Measurements from ENCODE around the gene LMNA.

LMNA gene

DNA sequence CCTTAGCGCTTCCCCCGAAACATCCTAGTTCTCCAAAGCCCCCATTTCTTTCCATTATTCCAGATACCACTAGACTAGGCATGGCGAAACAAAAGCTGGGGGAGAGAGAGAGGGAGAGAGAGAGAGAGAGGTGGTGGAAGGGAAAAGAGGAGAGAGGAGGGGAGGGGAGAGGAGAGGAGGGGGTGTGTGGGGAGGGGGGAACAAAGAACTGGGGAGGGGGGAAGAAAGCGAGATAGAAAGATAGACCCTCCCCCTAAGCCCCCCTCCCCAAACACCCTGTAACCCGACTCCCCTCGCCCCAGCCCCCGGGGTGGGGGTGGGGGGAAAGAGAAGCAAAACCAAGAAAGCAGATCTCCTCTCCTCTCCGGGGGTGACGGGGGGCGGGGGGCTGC, 32.6 kb upstream of the LMNA start:
- no peak for DNase-seq (ENCODE audit: low read depth, low spot score)

DNA sequence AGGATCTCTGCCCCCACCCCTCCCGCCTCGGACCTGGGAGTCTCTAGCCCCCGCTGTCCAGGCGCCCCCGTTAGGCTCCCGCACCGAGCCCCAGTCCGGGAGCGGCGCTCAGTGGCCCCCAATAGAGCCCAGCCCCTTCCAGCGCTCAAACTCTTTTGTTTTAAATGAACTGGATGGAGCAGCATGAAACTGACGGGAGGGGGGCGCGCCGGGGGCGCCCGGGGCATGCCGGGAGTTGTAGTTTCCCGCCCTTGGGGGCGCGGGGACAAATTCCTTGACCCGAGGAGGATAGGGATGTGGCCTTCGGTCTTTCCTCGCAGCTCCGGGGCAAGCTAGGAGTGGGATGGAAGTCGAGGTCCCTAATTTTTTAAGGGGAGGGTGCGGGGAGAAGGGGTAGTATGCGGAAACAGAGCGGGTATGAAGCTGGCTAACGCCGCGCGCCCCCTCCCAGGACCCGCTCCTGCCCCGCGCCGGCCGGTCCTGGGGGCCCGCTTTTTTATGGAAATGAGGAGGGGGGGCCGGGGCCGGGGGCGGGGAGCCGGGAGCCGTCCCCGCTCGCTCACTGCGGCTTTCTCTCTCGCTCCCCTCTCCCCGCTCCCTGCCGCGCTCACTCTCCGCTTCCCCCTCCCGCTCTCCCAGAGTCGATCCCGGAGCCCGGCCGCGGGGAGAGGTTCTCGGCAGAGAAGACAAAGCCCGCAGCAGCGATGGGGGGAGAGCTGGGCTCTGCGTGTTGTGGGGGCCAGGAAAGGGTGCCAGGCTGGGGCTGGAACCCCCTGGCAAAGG, 32.0 kb upstream of the LMNA start, which contains the start of gene MEX3A:
Gene MEX3A (minus strand): TSS at position 157 of the 783 bp plus-strand sequence. CDS start 467 bp downstream, outside the sequence.
- no peak for DNase-seq (ENCODE audit: low read depth, low spot score)

DNA sequence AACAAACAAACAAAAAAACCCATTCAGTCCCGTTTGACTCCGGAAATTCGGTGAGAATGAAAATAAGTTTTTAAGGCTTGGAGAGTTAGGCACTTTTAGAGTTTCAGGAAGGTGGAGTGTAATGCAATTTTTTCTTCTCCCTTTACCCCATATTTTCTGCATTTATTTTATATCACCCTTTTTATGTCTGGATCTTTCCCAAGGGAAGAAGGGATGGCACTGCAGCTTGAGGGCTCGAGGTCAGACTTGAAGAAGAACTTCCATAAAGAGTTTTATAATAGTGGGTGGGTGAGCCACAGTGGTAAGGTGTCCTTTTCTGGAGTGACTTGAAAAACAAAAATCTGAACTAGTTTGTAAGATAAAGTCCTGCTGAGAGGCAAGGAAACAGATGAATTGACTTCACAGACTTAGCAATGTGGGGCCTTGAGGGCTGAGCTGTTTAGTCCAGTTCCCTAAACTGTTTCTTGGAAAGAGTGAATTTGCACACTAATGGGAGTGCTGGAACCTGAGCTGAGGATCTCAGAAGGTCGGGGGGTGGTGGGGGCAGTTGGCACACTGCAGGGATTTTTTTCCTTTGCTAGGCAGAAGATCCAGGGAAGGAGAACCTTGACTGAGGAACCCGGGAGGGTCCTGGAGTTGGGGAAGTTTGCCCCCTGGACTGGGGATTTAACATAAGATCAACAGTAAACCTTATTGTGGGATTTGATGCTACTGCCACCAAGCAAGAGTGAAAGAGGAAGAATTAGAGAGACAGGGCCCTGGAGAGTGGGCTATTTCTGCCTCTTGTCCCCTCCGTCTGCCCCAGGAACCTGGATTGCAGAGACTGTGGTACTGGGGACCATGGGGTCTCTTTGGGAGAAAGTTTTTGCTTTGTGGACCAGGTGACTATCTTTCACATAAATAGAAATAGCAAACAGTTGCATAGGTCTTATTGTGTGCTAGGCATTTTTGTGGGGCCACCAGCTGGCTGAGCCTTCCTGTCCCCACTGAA, 30.4 kb upstream of the LMNA start:
- DNase-seq (ENCODE audit: low read depth, low spot score), result no peak

DNA sequence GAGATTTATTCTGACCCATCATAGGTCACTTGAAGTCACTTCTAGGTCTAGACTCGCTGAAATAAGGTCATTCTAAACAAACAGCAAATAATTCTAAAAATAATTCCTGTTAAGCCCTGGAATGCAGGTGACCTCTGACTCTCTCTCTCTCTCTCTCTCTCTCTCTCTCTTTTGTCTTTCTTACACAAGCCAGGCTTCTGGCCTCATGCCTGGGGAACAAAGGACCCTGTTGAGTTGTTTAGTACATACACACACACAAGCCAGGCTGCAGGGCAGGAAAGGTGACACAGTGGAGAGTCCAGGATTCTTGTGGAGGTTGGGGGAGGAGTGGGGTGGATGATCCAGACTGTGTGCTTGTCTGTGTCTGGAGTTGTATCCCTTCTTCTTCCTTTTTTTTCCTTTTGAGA, 28.3 kb upstream of the LMNA start:
- DNase-seq (ENCODE audit: low read depth, low spot score), result no peak

DNA sequence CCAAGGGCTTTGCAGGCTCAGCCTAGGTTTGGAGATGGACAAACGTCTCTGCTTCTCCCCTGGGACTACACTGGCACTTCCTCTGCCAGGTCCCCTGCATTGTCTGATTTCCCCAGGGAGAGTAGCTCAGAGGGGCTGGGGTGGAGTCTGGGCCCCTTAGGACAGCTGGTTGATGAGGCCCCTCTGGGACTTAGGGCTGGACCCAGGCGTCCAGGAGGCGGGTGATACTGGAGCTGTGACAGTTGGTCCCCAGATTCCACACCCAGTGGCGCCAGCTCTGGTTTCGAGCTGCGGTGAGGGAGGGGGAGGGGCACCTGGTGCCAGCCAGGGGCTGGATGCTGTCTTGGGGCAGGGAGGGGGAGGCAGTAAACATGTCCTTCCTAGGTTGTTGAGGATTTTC, 24.8 kb upstream of the LMNA start:
- no peak for DNase-seq (ENCODE audit: low read depth, low spot score)

DNA sequence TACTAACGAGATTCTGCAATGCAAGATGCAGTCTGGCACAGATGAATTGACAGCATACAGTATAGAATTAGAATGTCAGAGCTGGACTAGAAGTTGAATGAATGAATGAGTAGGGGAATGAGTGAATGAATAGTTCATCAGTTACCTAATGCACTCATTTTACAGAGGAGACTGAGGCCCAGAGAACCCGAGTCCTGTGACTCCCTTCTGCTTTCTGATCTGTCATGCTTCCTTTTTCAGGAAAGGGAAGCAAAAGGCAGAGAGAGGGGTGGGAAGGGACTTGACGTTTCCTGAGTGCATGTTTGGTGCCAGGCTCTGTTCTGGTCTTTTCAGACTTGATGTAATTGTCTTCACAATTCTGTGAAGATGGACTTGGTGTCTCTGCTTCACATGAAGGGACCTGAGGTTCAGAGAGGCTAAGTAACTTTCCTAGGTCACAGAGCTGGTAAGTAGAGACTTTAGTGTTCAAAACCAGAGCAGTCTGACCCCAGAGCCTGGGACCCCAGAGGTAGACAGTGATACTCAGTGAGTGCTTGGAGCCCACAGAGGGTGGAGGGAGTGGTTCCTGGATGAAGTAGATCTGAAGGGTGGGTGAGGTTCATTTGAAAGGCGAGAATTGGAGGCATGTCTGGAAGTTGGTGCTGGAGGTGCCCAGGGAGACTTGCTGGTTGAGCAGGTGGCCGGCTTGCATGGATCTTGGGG, 24.2 kb upstream of the LMNA start:
- DNase-seq (ENCODE audit: low read depth, low spot score), result no peak

DNA sequence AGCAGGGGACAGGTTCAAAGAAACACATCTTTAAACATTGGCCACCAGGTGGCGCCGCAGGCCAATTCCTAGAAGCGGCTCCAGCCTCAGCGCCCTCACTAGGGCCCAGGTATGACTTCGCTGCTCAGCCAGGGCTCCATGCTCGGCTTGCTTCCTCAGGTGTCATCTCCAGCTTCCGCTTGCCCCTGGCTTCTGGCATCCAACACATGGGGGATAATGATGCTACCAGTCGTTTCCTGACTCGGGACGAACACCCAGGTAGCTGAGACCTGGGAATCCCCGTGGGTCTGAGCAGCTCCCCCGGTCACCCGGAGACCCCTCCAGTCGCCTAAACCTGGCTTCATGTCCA, 23.7 kb upstream of the LMNA start:
- DNase-seq (ENCODE audit: low read depth, low spot score), result peak; percentile 81

DNA sequence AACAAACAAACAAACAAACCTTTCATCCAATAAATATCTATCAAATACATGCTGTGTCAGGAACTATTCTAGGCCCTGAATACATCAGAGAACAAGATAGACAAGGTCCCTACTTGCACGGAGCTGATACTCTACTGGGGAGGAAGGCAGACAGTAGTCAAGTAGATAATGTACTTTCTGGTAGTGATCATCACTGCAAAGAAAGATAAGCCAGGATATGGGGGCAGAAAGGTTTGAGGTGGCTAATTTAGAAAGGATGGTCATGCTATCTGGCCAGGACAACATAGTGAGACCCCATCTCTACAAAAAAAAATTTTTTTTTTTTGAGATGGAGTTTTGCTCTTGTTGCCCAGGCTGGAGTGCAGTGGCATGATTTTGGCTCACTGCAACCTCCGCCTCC, 22.9 kb upstream of the LMNA start:
- no peak for DNase-seq (ENCODE audit: low read depth, low spot score)

DNA sequence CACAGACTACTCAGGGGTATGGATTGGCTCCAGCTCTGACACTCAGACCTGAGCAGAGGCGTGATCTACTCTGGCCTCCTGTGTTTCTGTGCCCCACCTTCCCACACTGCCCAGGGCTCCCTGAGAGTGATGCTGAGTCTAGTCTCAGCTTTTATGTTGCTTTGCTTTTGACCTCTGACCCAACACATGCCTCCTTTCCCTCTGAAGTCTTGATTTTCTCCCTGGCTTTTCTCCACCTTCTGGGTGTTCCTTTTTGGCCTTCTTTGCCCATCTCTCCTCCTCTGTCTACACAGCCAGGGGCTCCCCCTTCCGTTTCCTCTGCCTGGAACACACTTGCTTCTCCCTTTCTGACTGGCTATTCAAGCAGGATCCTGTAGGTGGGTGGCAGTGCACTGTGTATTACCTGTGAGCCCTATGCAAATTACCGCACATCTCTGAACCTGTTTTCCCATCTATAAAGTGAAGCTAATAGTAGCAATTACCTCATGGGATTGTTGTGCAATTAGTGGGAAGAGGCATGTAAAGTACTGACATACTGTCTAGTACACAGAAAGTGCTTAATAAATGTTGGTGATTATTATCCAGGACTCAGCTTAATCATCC, 18.5 kb upstream of the LMNA start:
- no peak for DNase-seq (ENCODE audit: low read depth, low spot score)

DNA sequence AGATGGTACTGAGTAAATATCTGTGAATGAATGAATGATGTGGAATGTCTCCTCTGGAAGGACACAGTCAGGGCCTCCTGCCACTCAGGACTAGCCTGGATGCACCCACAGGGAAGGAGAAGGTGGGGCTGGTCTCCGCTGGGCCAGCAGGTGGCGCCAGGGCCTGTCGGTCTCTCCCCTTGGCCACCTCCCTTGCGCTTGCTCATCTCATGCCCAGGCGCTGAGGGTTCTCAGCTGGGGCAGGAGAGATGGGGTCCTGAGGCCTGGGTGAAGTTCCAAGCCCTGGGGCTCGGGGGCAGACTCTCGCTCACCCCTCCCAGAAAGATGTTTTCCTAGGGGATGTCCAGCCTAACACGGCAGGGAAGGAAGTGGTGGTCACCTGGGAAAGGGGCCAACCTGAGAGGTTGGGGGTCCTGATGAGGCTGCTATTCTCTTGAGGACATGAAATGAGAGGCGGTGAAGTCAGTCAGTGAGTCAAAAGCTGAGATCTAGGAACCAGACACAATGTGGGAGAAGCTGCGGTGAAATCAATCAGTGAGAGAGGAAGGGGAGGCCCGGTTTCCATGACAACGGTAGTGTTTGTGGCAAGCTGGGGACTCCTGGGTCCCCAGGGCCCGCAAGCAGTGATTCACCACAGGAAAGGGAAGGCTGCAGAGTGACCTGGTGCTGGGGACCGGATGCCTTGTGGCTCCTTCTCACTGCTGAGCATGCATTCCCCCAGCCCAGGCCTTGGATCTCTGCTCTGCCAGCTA, 17.7 kb upstream of the LMNA start:
- DNase-seq (ENCODE audit: low read depth, low spot score), result peak; percentile 71

DNA sequence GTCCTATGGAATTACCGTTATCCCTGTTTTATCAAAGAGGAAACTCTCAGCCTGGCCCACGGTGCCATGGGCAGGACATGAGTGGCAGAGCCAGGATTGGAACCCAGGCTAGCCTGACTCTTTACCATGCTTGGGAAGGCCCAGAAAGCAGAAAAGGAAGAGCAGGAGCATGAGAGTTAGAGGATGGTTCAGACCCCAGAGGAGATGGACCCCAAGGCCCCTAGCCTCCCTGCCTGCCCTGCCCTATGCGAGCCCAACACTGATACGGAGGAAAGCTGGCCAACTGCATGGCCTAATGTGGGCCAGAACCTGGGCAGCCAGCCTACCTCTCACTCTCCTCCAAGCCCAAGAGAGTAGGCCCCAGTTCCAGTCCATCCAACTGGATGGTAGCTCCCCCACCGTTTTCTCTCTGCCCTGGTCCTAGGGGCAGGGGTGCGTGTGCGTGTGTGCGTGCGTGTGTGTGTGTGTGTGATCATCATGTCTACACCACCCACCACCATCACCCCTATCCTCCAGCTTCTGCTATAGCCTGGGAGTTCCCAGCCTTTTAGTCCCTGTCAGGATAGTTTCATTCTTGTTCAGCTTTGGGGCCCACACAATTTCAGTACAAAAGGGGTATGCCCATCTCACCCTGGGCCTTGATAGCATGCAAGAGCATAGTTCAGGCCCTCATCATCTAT, 16.9 kb upstream of the LMNA start:
- no peak for DNase-seq (ENCODE audit: low read depth, low spot score)

DNA sequence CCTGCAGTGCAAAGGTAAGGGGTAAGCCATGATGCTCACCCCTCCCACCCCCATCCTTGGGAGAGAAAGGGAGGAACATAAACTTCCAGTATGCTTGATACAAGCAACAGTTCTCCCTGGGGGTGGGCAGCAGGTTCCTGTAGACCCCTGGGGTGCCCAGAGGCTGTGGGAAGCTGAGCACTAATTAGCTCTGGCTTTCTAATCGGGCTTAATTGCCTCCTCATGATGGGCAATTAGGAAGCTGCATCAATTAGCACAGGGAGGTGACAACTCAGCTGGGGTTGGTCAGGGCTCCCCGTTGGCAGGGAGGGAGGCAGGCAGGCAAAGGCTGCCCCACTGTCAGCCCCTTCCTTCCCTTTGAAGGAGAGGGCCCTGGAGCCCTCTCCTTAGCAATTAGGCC, 15.7 kb upstream of the LMNA start:
- DNase-seq (ENCODE audit: low read depth, low spot score), result no peak

DNA sequence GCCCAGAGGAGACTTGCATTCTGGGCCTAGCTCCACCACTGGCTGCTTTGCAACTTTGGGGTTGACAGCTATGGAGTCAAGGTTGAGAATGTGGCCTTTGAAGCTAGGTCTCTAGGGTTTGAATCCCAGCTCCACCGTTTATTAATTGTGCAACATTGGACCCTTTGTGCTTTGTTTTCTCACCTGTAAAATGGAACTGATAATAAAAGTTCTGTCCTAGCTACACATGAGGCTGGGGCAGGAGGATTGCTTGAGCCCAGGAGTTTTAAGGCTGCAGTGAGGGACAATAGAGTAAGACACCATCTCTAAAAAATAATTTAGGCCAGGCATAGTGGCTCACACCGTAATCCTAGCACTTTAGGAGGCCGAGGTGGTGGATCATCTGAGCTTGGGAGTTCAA, 15.2 kb upstream of the LMNA start:
- no peak for DNase-seq (ENCODE audit: low read depth, low spot score)

DNA sequence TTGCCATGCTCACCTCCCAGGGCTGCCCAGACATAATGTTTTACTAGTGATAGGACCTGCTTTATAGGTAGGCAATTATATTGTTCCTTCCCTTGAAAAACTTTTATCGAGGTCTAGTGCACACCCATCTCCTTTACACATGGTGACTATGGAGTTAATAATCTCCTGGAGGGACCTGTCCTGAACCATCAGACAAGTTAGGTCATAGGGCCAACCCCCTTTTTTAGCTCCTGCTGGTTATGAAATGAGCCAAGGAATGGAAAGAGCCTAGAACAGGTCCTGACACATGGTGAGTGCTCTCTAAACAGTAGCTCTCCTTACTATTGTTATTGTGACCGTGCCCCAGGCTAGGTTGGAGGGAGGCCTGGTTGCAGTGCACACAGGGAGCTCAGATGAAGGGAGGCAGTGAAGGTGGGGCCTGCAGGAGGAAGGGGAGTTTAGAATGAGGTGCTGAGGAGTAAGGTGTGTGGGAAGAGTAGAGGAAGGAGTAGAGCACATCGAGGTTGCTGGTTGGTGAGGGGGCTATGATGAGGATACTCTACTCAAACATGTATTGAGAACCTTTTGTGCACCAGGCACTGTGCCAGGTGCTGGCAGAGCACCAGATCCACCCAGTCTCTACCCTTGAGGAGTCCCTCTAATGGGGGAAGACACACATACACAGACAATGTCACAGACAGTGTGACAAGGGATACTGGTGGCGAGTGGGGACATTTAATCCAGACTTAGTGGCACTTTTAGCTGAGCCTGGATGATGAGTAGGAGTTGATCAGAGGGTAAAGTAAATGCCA, 14.1 kb upstream of the LMNA start:
- DNase-seq (ENCODE audit: low read depth, low spot score), result no peak

DNA sequence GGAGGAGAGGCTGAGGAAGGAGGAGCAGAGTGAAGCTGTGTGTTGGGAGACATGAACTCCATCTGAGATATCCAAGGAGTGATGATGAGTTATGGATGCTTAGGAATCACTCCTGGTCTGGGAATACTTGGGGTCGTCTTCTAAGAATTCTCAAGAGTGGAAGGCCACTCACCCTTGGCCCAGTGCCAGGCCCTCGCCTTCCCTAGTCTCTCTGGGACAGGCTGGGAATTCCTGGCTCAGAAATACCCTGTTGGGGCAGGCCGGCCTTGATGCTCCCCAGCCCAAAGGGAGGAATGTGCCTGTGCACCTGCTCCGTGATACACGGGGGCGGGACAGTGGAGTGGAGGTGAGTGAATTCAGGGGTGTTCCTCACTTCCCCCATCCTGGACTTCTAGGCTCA, 12.6 kb upstream of the LMNA start:
- no peak for DNase-seq (ENCODE audit: low read depth, low spot score)

DNA sequence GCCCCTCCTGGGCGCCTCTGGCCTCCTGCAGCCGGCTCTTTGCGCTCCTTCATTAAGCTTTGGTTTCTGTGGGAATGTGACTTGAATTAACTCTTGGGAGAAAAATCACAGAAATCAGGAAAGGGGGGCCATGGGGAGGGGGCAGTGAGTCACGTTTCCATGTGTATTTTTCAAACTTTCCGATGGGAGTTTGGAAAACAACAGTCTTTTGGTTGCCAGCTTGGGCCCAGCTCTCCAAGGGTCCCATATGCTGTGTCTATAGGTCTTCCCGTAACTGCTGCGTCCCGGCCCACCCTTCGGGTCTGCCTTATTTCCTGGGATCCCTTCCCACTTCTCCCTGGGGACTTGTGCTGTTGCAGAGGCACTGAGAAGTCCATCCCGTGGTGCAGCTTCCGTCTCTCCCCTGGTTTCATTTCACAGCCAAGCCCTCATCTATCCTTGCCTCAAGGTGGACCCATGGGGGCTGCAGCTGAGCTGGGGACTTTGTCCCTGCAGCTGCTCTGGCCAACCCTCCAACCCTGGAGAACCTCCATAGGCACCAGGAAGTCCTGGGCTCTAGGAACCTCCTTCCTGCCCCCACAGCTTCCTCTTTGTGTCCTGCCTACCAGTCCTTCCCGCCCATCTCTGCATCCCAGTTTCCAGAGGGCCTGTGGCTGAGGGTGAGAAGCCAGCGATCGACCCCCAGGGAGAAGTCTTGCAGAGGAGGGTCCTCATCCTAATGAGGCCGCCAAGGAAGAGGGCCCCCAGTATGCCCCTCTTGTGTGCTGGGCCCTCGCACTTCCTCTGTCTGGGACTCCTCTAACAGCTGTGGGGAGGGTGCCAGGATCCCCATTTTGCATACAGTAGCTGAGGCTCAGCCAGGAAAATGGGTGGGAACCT, 11.6 kb upstream of the LMNA start:
- no peak for DNase-seq (ENCODE audit: low read depth, low spot score)

DNA sequence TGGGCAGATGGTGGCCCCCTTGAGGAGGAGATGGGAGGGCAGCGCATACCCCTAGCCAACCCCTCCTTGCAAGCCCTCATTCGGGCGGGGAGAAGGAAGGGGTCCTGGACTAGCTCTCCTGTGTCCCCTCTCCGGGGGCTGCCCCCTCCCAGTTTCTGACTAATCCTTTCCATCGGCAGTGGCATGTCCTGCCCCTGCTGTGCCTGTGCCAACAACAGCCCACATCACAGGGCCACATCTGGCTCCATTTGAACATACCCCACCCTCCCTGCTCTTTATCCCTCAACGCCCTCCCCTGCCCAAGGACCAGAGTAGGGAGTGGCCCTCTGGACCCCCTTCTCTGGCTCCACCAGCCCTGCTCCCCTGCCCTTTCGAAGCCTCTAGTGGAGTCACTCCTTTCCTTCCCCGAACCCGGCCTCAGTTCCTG, 11.0 kb upstream of the LMNA start:
- no peak for DNase-seq (ENCODE audit: low read depth, low spot score)

DNA sequence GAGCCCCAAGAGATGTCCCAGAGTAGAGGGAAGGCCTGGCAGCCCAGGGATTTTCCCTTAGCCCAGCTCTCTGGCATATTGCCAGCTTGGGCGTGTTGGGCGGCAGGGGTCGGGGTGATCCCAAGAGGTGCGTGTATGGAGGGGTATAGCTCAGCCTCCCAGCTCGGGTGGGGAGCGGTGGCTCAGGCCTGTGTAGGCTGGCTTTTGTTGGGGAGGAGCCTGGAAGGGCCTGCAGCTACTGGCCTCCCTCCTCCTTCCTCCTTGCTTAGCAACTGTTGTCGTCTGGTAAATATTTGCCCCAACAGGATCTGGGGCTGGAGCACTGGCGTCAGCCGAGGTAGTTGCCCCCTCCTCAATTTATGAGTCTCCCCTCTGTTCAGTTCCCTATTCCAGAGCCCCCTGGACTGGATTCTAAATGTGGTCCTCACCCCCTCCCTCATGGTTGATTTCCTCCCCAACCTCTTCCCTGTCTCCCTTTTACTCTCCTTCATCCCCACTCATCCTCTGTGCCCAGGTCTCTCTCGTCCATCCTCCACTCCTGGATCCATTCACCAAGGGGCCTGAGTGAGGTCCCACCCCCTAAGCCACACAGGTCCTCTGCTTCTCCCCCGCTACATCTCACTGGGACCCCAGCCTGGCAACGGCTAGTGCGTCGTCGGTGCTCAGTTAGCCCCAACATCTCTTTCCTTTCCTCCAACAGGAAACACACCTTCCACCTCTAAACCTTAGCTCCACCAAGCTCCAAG, 10.3 kb upstream of the LMNA start:
- no peak for DNase-seq (ENCODE audit: low read depth, low spot score)
